GM12878 (cell line): ENCODE results near the gene PRICKLE3. TPM values are rescaled to one million over a fixed set of nuclear protein-coding genes. Genes with fewer than 3 reads are reported as not detected.

Experiments used
- ATAC-seq: fragments of 200-7000 bp; cut with Tn5 transposase; 3 replicates; pipeline ENCODE4 v1.9.1; 2020; ENCODE audit warnings: mild to moderate bottlenecking, moderate library complexity
- BruUV-seq: library from RNA; stranded (reverse); fragments of 400-500 nt; replicated peaks from 2 replicates; lab custom pipeline; 2021; lab: Mats Ljungman, UMichigan
- CTCF ChIA-PET: fragments of 300-600 bp; sonication (Branson Sonifier 250); formaldehyde crosslinking; extraction: SDS; loops from one replicate; lab custom pipeline; 2021; ENCODE audit warnings: inconsistent platforms; lab: Yijun Ruan, JAX
- POLR2A ChIA-PET: fragments of 350-600 bp; formaldehyde crosslinking; extraction: SDS; loops from one replicate; lab custom pipeline; 2021; ENCODE audit warnings: inconsistent platforms; lab: Charles Lee
- RAD21 ChIA-PET: fragments of 300-600 bp; sonication (Branson Sonifier 250); formaldehyde crosslinking; loops from one replicate; lab custom pipeline; 2023; ENCODE audit warnings: antibody characterized with exemption; ENCODE audit not compliant: unreplicated experiment; lab: Charles Lee
- SMC1A ChIA-PET: fragments of 300-600 bp; sonication (Branson Sonifier 250); formaldehyde crosslinking; loops from one replicate; lab custom pipeline; 2023; ENCODE audit not compliant: unreplicated experiment, uncharacterized antibody; lab: Charles Lee
- DNase-seq: peaks from one replicate; pipeline ENCODE4 v3.0.0-alpha.2; 2011; ENCODE audit warnings: low read depth, low spot score
- FAIRE-seq: peaks from 3 replicates; lab custom pipeline; 2011; peaks lifted over from hg19 to GRCh38; lab: Jason Lieb, UNC
- H2AFZ ChIP-seq: 2 replicates; pipeline ENCODE4 v1.6.0; 2011; ENCODE audit warnings: low read depth, low read length, control low read depth; ENCODE audit not compliant: control insufficient read depth
- H3K27ac ChIP-seq: 2 replicates; pipeline ENCODE4 v1.5.1; 2011; ENCODE audit warnings: control low read depth; ENCODE audit not compliant: control insufficient read depth, insufficient read depth
- H3K27me3 ChIP-seq, 2 experiments: replicated peaks in 1 of 2; 2 replicates each; pipeline versions ENCODE4 v1.6.0 to v1.6.1; 2011; ENCODE audit warnings: low read length in 1 of 2; ENCODE audit not compliant: control insufficient read depth in 2 of 2, insufficient read depth in 2 of 2
- H3K36me3 ChIP-seq, 2 experiments: 2 replicates each; pipeline ENCODE4 v1.5.1; 2011; ENCODE audit warnings: low read length in 1 of 2; ENCODE audit not compliant: control insufficient read depth in 2 of 2, insufficient read depth in 2 of 2
- H3K4me1 ChIP-seq: 2 replicates; pipeline ENCODE4 v1.6.1; 2011; ENCODE audit warnings: mild to moderate bottlenecking, low read length, moderate library complexity, mixed read lengths; ENCODE audit not compliant: control insufficient read depth, insufficient read depth
- H3K4me2 ChIP-seq: 2 replicates; pipeline ENCODE4 v1.6.0; 2011; ENCODE audit warnings: control low read depth; ENCODE audit not compliant: control insufficient read depth, insufficient read depth
- H3K4me3 ChIP-seq: fragments of 200-600 bp; sonication (generic); 2 replicates; pipeline ENCODE4 v1.5.1; 2016
- H3K79me2 ChIP-seq: 2 replicates; pipeline ENCODE4 v1.6.0; 2011; ENCODE audit warnings: low read length; ENCODE audit not compliant: control insufficient read depth, insufficient read depth
- H3K9ac ChIP-seq: 2 replicates; pipeline ENCODE4 v1.8.0; 2011; ENCODE audit warnings: low read length, control low read depth, mixed read lengths; ENCODE audit not compliant: control insufficient read depth, insufficient read depth
- H3K9me3 ChIP-seq: replicated peaks from 3 replicates; pipeline ENCODE4 v1.5.1; 2011; ENCODE audit warnings: mild to moderate bottlenecking, low read length; ENCODE audit not compliant: control insufficient read depth, insufficient read depth
- H4K20me1 ChIP-seq: 2 replicates; pipeline ENCODE4 v1.6.0; 2011; ENCODE audit not compliant: control insufficient read depth, insufficient read depth
- CBX3 ChIP-seq: fragments of 200-600 bp; sonication (generic); IDR thresholded peaks from 2 replicates; pipeline ENCODE4 v1.6.1; 2016; ENCODE audit warnings: low read depth, borderline replicate concordance
- CTCF ChIP-seq, 3 experiments: IDR thresholded peaks in 2 of 3; conservative IDR thresholded peaks in 1 of 3; 2 replicates each; pipeline ENCODE4 v1.5.1; 2011; ENCODE audit warnings: low read depth in 3 of 3, low read length in 3 of 3, mild to moderate bottlenecking in 3 of 3, control low read depth in 2 of 3, moderate library complexity in 2 of 3, inconsistent platforms in 1 of 3, mixed read lengths in 1 of 3; ENCODE audit not compliant: control insufficient read depth in 2 of 3, insufficient read depth in 1 of 3; ENCODE audit errors: extremely low read depth in 1 of 3
- EGR1 ChIP-seq, 2 experiments: IDR thresholded peaks; 1 replicate in 1 of 2; 2 replicates in 1 of 2; pipeline ENCODE4 v1.6.1; 2011 to 2012; ENCODE audit warnings: low read depth in 2 of 2, low read length in 2 of 2, borderline replicate concordance in 1 of 2, mild to moderate bottlenecking in 1 of 2, moderate library complexity in 1 of 2
- EP300 ChIP-seq, 2 experiments: fragments of 150-350 bp in 1 of 2; IDR thresholded peaks; 2 replicates each; pipeline ENCODE4 v1.6.1; 2011 to 2012; ENCODE audit warnings: low read depth in 2 of 2, low read length in 2 of 2, borderline replicate concordance in 1 of 2, improper control_type of control experiment in 1 of 2, inconsistent platforms in 1 of 2; ENCODE audit not compliant: control insufficient read depth in 1 of 2
- GABPA ChIP-seq: IDR thresholded peaks from 2 replicates; pipeline ENCODE4 v1.6.1; 2014; ENCODE audit warnings: antibody characterized with exemption, low read depth, mild to moderate bottlenecking, inconsistent platforms
- HDAC2 ChIP-seq: fragments of 200-600 bp; sonication (generic); IDR thresholded peaks from 2 replicates; pipeline ENCODE4 v1.6.1; 2017
- IKZF1 ChIP-seq: fragments of 450-650 bp; conservative IDR thresholded peaks from 2 replicates; pipeline ENCODE4 v1.6.1; 2017; ENCODE audit warnings: antibody characterized with exemption, mild to moderate bottlenecking
- NFIC ChIP-seq: IDR thresholded peaks from 2 replicates; pipeline ENCODE4 v1.6.1; 2012; ENCODE audit warnings: low read depth, mild to moderate bottlenecking, inconsistent platforms, low read length, moderate library complexity
- RUNX3 ChIP-seq: IDR thresholded peaks from 2 replicates; pipeline ENCODE4 v1.6.1; 2012; ENCODE audit warnings: low read length, inconsistent platforms
- SUPT20H ChIP-seq: IDR thresholded peaks from 2 replicates; pipeline ENCODE4 v1.6.1; 2011; ENCODE audit warnings: low read depth, mild to moderate bottlenecking, low read length, moderate library complexity, borderline replicate concordance; ENCODE audit not compliant: control insufficient read depth
- TARDBP ChIP-seq: IDR thresholded peaks from 2 replicates; pipeline ENCODE4 v1.6.1; 2016; ENCODE audit warnings: borderline replicate concordance
- ZBTB33 ChIP-seq: fragments of 450-650 bp; IDR thresholded peaks from 2 replicates; pipeline ENCODE4 v1.6.1; 2017; ENCODE audit warnings: mild to moderate bottlenecking
- WGBS: methylation state at CpG from one replicate; pipeline ENCODE4 v1.1.6; 2016; ENCODE audit warnings: low lambda C conversion rate; ENCODE audit not compliant: insufficient replicate concordance, insufficient coverage; ENCODE audit errors: missing lambda C conversion rate; 5-methylcytosine and 5-hydroxymethylcytosine counted together
- in situ Hi-C: fragments of 300-500 bp; cut with MboI; formaldehyde crosslinking; loops from 9 replicates; pipeline ENCODE4 v1.14.3; 2018; ENCODE audit warnings: mixed read lengths
- intact Hi-C: fragments of 100-400 bp; cut with micrococcal nuclease; formaldehyde crosslinking; loops from one replicate; pipeline ENCODE4 v1.14.2; 2022; ENCODE audit not compliant: unreplicated experiment
- polyA plus RNA-seq, 11 experiments: library from polyadenylated mRNA; depleted of rRNA in 4 of 11; unstranded in 6 of 11; stranded (reverse) in 5 of 11; fragments of >200 nt; fragmentation: Nextera tagmentation in 4 of 11; fragmentation: Illumina TruSeq in 1 of 11; extraction: Ambion mirVana in 4 of 11; extraction: Trizol in 1 of 11; gene quantifications; 1 replicate in 1 of 11; 2 replicates in 10 of 11; pipeline versions ENCODE4 v1.2.1 to v1.2.3, GENCODE V29; 2011 to 2016; ENCODE audit warnings: inconsistent platforms in 2 of 11, missing spikeins in 2 of 11, low read depth in 1 of 11
- total RNA-seq, 4 experiments: library from RNA; depleted of rRNA in 3 of 4; stranded (reverse); fragments of >200 nt in 3 of 4; fragmentation: Illumina TruSeq in 1 of 4; extraction: Trizol in 1 of 4; gene quantifications; 2 replicates each; pipeline versions ENCODE4 v1.2.1 to v1.2.3, GENCODE V29; 2013 to 2021
- TF ChIP-seq, protein P1 (sequence below): fragments of 450-650 bp; IDR thresholded peaks from 2 replicates; pipeline ENCODE4 v1.6.1; 2016; ENCODE audit warnings: mild to moderate bottlenecking

PRICKLE3 gene
- total and polyA plus RNA-seq, 10 of the 15 experiments (the other 5 are each of a cell fraction or from before 2014, with no cell fraction given) = 0.69 to 17.4 (median 7.6) TPM

GRCh38 chrX:49160908-49161307 is 25.3 kb downstream of the PRICKLE3 start:
- Histone ChIP-seq H3K4me1 (no peaks in the 10 kb centered on the region; the same call in 1 of the 2 replicates), H3K79me2 (no peaks in the 10 kb centered on the region), H3K4me2 (no peak overlapping the region), H3K9me3 (no peaks in the 10 kb centered on the region; the same call in 2 of the 3 replicates), H3K4me3 (no peak overlapping the region), H3K27ac (no peak overlapping the region), H3K9ac (no peak overlapping the region), H4K20me1 (no peaks in the 10 kb centered on the region), H2AFZ (no peak overlapping the region)
- SMC1A ChIA-PET = interaction anchor here (1.0 kb wide), 1 partner anchor 38 kb away, joined by 3 read pairs; the partner anchor contains the start of gene GPKOW
- no peak for FAIRE-seq
- no peak for TF ChIP-seq CBX3
- no peak for TF ChIP-seq GABPA
- TF ChIP-seq, protein P1, sequence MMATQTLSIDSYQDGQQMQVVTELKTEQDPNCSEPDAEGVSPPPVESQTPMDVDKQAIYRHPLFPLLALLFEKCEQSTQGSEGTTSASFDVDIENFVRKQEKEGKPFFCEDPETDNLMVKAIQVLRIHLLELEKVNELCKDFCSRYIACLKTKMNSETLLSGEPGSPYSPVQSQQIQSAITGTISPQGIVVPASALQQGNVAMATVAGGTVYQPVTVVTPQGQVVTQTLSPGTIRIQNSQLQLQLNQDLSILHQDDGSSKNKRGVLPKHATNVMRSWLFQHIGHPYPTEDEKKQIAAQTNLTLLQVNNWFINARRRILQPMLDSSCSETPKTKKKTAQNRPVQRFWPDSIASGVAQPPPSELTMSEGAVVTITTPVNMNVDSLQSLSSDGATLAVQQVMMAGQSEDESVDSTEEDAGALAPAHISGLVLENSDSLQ = no peak
- no peak for TF ChIP-seq NFIC
- no peak for TF ChIP-seq HDAC2
- TF ChIP-seq TARDBP = no peak
- TF ChIP-seq RUNX3 = no peak
- no peak for TF ChIP-seq EGR1 (IDR thresholded peaks at IDR 0.05; ENCODE audit: borderline replicate concordance in 1 of 2, low read depth in 2 of 2, low read length in 2 of 2)
- no peak for TF ChIP-seq IKZF1
- TF ChIP-seq EP300 (IDR thresholded peaks at IDR 0.05; ENCODE audit: borderline replicate concordance in 1 of 2, control insufficient read depth in 1 of 2, low read depth in 2 of 2, low read length in 2 of 2) = no peak
- no peak for TF ChIP-seq SUPT20H
- TF ChIP-seq ZBTB33 = no peak
- TF ChIP-seq CTCF (IDR thresholded peaks at IDR 0.05 in 2 of 3, conservative IDR thresholded peaks at IDR 0.05 in 1 of 3; ENCODE audit: control insufficient read depth in 2 of 3, extremely low read depth in 1 of 3, insufficient read depth in 1 of 3, low read depth in 3 of 3, low read length in 3 of 3) = no peak
- TF ChIP-seq, all 136 proteins: peak for 0
- intact Hi-C loops = loop anchor here (1.0 kb wide), 1 partner anchor 38 kb away; the partner anchor contains the start of gene GPKOW
- Histone ChIP-seq H3K27me3 (no peaks in the 10 kb centered on the region), H3K36me3 (no peaks in the 10 kb centered on the region)
- ATAC-seq (no peak), DNase-seq (no peak)
- ChIA-PET RAD21 (no interaction called here), CTCF (interaction anchor here (0.9 to 1.2 kb wide), 3 partner anchors 11 to 32 kb away, joined by 3 to 6 read pairs (median 4); partner anchors contain the start of gene PLP2), POLR2A (interaction anchor here (0.7 kb wide), 1 partner anchor 23 kb away, joined by 3 read pairs; no protein-coding TSS in a partner anchor)
- no TSS peak for BruUV-seq
- WGBS = 89% methylated on average over 2 of the region's 2 CpGs
- in situ Hi-C loops = no loop called here
